HG03196 (cell line): ENCODE measurements around the gene NFXL1.
A peak's percentile ranks its signal among the peaks of the same experiment; 100 is the strongest.

Source experiments
- ATAC-seq: cut with Tn5 transposase; IDR thresholded peaks from one replicate; pipeline ENCODE4 v1.9.1; 2021; ENCODE audit not compliant: unreplicated experiment

The NFXL1 gene

GRCh38 chr4:47836641-47837093 lies 77.7 kb downstream of the NFXL1 start:
- ATAC-seq, result peak; percentile 72

- no peak for ATAC-seq
Observed at GRCh38 chr4:47835494-47835893, 78.9 kb downstream of the NFXL1 start.

DNA sequence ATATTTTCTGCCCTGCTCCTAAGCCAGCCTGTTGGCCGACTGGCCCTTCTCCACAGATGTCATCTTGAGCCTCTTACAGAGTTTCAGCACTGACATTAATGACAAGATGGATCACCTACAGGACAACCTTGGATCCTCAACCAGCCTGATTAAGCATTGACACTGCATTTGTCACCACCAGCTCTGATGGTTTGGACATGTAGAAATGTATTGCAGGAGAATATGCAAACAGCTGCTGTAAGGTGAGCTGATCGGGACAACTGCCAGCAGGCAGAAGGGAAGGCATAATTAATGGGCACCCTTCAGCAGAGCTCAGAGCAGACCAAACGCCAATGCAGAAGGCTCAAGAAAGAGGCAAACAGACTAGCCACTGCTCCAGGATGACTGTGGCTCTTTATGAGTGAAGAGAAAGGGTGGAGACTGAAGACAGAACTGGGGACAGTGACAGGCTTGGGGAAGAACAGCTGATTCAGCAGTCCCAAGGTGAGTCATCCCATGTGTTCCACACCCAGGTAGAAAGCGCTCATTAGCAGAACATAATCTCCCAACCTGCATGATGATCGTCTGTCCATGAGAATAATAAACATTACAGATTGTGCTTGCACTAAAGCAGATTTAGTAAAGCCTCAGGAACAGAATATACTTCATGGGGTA lies 83.2 kb downstream of the NFXL1 start:
- no peak for ATAC-seq

- ATAC-seq, result no peak
Observed at GRCh38 chr4:47830265-47831025, 83.9 kb downstream of the NFXL1 start.

GRCh38 chr4:47829438-47829837 lies 84.9 kb downstream of the NFXL1 start:
- no peak for ATAC-seq

GRCh38 chr4:47827343-47828047 lies 86.9 kb downstream of the NFXL1 start:
- no peak for ATAC-seq

DNA sequence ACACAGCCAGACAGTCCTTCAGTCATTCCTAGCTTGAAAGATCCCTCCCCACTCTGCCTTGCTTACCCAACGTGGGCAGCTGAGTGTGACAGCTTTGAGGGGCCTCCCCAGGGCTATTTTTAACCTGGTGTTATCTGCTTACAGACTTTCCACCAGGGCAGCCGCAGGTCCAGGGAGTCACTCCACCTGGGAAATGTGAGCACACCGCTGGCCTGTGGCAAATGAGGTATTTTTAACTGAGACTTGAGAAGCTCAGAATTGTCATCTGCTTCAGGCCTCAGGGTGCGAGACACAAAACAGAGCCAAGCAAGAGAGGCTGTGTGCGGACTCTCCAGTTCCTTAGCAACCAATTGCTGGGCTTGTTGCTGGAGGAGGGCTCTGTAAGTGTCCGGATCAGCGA lies 89.5 kb downstream of the NFXL1 start:
- no peak for ATAC-seq

- ATAC-seq, result no peak
Observed at GRCh38 chr4:47819178-47819577, 95.2 kb downstream of the NFXL1 start.

- no peak for ATAC-seq
Observed at GRCh38 chr4:47817275-47817674, 97.1 kb downstream of the NFXL1 start.

- no peak for ATAC-seq
Observed at GRCh38 chr4:47816748-47817147, 97.6 kb downstream of the NFXL1 start.

- ATAC-seq, result no peak
Observed at GRCh38 chr4:47814618-47815295, 99.6 kb downstream of the NFXL1 start.

DNA sequence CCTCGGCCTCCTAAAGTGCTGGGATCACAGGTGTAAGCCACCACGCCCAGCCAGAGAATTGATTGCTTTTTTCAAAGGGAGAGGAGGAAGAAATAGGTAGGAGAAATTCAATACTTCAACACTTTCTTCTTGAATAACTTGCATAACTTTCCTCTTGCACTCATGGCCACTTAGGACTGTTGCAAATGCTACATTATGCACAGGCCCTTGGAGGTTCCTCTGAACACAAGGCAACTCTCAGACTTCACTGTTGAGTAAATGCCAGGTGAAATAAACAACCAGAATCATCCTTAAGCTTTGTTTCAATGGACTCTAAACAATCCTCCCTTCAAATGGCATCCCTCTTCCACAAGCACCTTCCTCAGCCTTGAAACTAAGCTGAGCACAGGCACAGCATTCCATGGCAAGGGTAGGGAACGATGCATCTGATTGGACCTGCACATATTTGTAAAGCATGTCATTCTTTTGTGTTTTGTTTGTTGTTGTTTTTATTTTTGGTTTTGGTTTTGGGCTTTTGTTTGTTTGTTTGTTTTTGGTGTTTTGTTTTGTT lies 104.7 kb downstream of the NFXL1 start:
- no peak for ATAC-seq

GRCh38 chr4:47804598-47804997 lies 109.8 kb downstream of the NFXL1 start:
- ATAC-seq, result no peak

DNA sequence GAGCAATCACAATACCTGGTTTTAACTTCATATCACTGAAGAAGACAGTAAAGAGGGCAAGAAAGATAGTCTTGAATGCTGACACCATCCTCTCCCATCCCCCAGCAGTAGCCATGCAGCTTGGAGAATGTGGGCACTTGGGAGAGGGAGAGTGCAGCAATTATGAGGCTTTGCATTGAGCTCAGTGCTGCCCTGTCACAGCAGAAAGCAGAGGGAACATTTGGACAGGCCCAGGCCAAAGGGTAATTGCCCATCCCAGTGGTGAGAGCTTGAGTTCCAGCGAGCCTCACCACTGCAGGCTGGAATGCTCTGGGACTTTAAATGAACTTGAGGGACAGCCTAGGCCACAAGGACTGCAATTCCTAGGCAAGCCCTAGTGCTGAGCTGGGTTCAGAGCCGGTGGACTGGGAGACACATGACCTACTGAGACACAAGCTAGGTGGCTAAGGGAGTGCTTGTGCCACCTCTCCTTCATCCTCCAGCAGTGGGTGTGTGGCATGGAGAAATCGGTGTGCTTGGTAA lies 112.8 kb downstream of the NFXL1 start:
- no peak for ATAC-seq

- ATAC-seq, result no peak
Observed at GRCh38 chr4:47798165-47798564, 116.2 kb downstream of the NFXL1 start.
